Measurements from ENCODE around the gene SASH3.

SASH3 gene

DNA sequence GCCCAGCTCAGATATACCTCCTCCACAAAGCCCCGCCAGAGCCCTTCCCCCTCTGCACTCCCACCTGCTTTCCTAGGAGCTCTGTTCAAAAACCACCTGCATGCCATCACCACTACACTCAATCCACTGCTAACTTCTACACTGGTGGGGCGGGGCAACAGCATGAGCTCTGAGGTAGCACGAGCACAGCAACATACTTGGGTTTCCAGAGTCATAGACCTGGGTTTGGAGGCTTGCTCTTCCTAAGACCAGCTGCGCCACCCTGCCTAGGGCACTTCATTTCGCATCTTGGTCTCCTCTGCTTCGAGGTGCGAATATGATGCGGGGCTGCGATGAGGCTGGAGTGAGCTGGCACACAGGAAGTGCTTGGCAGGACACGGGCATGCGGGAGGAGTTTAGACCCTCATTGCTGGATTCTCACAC, 3.6 kb downstream of the SASH3 start:
- no peak for DNase-seq (ENCODE audit: low read depth in 3 of 3)

DNA sequence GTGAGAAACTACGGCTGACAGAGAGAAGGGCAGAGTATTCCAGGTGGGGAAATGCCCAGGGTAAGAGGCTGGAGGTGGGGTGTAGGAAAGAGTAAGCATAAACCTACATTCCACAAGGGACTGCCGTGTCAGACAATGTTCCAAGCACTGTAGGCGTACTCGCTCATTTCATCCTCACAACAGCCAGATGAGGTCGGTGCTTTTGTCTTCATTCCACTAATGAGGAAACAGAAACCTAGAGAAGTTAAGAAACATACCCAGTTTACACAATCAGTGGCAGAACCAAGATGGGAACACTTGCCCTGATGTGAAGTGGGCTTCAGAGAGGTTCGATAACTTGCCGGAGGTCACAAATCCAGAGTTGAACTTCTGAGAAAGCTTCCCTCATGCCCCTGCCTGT, 4.6 kb downstream of the SASH3 start:
- DNase-seq (ENCODE audit: low read depth in 3 of 3): no peak

DNA sequence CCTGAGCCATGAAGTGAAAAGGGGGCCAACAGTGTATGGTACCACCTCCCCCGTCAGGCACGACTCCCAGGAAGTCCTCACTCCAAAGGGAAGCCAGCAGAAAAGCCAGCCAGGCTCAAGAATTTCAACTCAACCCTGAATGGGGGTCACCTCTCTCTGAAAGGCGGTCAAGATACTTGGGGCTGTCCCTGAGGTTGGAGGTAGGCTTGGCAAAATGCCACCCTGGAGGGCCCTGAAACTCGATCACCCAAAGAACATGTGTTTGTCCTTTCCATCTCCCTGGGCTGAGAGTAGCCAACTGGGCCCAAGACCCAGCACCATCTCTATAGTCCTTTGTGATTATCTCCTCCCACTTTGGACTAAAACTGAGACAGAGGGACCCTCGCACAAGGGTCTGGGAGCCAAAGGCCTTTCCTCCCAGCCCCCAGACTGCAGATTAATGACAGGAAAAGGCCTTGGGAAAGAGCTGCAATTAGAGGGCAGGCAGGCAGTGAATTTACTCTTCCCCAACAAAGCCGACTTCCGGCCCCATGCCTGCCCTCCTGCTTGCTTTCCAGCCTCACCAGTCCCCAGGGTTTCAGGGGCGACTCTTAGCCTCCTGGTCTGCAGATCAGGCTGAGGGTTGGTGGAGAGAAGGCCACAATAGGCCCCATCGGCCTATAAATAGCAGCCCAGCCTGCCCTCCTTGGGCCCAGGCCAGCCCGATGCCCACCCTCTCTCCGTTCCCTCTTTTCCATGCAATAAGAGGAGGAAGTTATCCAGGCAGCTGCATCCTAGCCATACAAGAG, 5.6 kb downstream of the SASH3 start:
- no peak for DNase-seq (ENCODE audit: low read depth in 3 of 3)

DNA sequence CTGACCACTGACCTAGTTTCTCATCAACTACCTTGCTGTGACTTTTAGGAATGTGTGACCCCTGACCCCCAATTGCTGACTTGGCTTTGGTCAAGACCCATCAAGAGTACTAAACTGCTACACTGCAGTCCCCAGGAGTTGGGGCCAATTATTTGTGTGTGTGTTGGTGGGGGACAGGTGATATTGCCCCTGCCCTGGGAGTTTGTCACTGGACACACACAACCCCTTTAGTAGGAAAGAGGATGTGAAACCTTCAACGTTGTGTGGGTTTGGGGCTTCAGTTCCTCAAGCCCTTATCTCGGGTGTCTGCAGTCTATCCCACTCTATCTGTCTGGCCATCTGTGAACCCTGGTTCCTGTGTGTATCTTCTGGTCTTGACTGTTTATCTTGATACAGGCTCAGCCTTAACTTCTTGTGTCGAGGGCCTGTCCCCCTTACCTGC, 6.5 kb downstream of the SASH3 start:
- DNase-seq (ENCODE audit: low read depth in 3 of 3): no peak

DNA sequence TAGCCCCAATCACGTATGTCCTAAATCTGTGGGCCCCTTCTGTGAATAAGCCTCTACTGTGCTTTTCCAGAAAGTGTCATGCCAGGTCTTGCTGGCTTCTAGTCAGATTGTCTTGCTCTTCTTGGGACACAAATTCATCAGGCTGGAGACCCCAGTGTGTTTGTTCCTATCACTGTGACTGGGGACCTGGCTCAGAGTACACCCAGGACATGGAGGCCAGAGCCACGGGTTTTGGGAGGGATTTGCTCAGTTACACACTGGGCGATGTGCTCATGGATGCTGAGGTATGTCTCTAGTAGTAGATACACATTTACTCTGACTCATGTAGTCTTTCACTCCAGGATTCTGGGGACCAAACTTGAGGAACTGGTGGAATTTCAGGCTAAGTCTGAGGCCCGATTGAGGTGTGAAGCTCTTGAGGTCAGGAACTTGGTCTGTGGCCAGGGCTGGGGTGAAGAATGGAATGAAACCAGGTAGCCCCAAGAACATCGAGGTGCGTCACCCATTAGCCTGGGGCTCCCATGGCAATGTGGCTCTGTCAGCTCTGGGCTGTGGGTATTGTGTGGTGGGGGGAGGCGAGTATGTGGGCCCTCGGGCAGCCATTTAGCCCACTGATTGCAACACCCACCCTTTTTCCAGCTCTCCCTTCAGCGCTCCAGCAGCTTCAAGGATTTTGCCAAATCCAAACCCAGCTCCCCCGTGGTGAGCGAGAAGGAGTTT, 7.7 kb downstream of the SASH3 start:
- no peak for DNase-seq (ENCODE audit: low read depth in 3 of 3)

DNA sequence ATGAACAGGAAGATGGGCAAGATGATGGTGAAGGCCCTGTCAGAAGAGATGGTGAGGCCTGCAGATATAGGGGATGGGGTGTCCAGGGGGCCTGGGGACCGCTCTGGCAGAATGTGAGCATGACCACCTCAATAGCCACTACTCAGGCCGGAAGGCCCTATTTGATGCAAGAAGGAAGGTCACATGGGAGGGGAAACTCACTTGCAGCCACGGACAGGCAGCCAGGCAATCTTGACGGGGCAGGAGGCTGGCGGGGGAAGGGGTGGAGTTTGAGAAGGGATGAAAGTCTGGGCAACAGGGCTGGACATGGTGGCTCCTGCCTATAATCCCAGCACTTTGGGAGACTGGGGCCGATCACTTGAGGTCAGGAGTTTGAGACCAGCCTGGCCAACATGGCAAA, 8.8 kb downstream of the SASH3 start:
- DNase-seq (ENCODE audit: low read depth in 3 of 3): no peak

DNA sequence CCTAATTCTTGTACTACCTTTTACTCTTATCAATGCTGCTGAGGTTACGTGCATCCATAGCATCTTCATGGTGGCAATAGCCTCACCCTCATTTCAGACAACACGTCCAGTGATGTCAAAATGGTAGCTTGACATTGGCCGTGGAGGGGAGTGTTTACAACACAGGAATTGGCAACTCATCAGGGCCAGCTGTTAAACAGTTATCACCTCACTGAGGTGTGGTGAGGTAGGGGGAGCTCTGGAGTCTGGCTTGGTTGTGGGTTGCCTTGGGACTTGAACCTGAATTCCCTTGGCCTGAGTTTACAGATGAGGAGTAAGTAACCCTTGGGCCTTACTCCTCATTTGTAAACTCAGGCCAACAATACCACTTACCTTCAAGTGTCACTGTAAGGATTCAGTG, 10.4 kb downstream of the SASH3 start:
- DNase-seq (ENCODE audit: low read depth in 3 of 3): no peak

DNA sequence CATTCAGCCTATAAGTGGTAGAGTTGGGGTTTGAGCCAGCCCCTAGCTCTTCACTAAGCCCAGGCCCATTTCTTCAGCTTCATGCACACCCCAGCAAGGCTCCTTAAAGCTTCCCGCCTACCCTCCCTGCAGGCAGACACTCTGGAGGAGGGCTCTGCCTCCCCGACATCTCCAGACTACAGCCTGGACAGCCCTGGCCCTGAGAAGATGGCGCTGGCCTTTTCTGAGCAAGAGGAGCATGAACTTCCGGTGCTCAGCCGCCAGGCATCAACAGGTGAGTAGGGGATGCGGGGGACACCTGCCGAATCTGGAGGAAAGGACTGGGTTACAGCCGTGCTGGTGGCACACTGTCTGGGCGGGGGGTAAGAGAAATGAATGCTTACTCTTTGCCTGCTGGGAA, 11.1 kb downstream of the SASH3 start:
- no peak for DNase-seq (ENCODE audit: low read depth in 3 of 3)

DNA sequence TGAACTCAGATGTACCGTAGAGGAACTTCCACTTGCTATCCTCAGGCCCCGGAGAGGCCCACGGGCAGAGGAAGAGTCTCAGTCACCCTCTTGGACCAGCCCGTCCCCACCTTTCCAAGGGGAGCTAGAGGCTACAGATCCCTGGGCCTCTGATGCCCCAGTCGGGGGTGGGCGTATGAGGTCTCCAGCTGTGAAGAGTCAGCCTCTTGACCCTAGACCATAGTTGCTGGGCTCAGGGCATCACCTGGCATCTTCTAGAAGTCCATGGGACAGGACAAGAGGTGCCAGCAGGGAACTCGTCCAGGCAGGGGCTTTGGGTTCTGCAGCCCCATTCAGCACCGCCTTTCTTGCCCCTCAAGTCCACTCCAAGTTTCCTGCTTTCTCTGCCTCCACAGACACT, 11.6 kb downstream of the SASH3 start:
- no peak for DNase-seq (ENCODE audit: low read depth in 3 of 3)

DNA sequence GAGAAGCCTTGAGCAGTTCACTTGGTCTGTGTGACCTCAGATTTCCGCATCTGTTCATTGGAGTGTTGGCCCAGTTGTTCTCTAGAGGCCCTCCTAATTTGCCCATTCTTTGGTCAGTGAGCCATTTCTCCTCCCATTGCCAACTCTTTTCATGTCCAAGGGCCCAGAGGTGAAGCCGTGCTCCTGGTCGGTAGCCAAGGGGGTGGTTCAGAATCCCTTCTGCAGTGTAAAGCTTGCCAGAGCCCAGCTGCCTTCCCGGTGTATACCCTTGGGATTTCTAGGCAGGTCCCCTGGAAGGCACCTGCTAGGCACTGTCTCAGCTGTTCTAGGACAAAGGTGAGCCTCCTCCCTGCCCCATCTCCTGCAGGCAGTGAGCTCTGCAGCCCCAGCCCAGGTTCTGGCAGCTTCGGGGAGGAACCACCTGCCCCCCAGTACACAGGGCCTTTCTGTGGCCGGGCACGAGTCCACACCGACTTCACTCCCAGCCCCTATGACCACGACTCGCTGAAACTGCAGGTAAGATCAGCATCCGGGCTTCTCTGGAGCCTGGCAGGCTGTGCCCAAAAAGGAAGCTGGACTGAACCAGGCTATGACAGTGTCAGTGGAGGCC, 12.3 kb downstream of the SASH3 start:
- DNase-seq (ENCODE audit: low read depth in 3 of 3): no peak

DNA sequence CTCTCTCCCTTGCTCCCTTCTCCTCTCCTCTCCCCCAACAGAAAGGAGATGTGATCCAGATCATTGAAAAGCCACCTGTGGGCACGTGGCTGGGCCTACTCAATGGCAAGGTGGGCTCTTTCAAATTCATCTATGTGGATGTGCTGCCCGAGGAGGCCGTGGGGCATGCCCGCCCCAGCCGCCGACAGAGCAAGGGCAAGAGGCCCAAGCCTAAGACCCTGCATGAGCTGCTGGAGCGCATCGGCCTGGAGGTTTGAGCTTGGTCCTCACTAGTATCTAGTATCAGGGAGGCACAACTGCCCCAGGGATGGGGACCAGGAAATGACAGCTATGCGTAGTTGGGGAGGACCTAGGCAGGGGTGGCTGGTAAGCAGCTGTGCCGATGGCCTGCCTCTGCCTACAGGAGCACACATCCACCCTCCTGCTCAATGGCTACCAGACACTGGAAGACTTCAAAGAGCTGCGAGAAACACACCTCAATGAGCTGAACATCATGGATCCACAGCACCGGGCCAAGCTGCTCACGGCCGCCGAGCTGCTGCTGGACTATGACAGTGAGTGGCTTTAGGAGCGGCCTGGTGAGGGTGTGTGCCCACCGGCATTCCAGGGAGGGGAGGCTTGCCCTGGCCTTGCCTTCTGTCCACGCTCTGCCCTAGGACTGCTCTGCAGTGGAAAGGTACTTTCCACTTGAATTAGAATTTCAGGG, 13.0 kb downstream of the SASH3 start:
- DNase-seq (ENCODE audit: low read depth in 3 of 3): no peak

DNA sequence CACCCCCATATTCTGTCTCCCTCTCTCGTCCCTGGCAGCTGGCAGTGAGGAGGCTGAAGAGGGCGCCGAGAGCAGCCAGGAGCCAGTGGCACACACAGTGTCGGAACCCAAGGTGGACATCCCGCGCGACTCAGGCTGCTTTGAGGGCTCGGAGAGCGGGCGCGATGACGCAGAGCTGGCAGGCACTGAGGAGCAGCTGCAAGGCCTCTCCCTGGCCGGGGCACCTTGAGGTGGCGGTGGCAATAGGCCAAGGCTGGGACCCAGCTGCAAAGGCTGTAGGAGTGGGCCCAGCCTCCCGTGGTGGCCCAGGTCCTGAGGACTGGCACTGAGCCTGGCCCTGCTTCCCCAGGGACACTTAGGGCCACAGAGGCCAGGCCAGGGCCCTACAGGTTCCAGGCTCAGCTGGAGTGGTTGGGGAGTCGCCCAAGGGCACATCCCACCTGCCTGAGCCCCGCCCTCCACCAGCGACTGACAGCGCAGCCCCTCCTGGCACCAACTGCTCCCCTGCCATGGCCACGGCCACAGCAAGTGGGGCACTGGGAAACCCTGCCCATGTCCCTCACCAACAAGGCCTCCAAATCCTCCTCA, 13.9 kb downstream of the SASH3 start:
- no peak for DNase-seq (ENCODE audit: low read depth in 3 of 3)

DNA sequence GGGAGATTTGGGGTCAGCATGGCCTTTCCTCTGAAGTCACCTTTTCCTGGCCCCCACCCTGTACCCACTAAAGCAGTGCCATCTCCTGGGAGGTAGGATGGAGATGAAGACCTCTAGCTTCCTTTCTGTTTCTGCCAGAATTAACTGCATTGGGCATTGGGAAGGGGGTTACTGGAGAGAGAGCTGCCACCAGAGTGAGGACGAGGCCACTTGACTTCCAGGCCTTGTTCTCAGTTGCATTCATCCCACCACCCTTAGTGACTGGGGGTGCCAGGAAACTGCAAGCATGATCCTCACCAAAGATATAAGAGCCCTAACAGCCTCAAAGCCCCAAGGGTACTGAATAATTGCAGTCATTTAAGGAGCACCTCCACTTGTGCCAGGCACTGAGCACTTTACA, 15.8 kb downstream of the SASH3 start:
- DNase-seq (ENCODE audit: low read depth in 3 of 3): no peak

DNA sequence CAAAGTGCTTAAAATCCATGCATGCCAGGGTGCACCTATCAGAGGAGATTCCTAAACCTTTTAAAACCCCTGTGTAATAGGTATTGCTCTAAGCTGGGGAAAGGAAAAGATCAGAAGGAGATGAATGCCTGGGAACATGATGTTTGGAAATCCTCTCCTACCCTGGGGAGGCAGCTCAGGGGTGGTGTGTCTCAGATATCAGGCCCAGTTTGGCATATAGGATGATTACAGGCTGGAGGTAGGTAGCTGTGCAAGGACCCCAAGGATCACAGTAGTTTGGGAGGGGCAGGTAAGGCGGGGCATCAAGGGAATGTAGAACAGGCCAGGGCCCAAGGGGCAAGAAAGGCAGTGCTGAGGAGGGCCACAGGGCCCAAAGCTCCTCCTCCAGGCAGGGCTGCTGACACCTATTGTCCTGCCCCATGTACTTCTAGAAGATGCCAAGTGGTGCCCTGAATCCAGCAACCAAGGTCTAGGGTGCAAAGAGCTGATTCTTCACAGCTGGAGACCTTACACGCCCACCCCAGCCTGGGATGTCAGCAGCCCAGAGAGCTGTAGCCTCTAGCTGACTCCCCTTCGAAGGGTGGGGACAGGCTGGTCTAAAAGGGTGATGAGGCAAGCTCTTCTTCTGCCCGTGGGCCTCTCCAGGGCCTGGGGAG, 17.6 kb downstream of the SASH3 start:
- no peak for DNase-seq (ENCODE audit: low read depth in 3 of 3)

DNA sequence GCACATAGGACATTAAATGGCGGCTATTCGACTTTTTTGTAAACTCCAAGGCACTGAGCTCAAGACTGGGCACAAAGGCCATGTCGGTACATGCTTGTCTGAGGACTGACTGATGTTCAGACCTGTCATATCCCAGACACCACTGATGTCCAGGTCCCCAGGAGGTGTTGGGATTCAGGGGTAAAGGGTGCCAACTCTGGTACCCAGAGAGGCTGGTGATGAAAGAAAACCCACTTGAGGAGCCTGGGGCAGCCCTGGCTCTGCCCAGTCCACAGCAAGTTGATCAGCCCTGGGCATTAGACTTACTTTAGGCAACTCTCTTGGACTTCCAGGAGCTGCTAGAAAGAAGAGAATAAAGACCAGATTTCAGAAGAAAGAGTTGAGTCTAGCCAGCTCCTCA, 18.7 kb downstream of the SASH3 start:
- no peak for DNase-seq (ENCODE audit: low read depth in 3 of 3)

DNA sequence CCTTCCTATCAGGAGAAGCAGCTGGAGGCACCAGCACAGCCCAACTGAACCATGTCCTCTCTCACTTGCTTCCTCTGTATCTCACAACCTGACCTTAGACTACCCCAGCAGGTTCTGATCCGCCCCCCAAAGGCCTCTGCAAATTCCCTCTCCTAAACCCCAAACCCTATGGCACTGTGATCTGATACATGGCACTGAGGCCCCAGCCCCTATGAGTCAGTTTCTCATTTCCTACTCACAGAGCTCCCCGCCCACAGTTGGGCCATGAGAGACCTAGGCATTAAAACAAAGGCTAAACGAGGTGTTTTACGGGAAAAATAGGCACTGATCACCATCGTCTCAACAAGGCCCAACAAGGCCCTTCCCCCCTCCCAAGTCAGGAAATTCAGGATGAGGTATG, 19.1 kb downstream of the SASH3 start:
- DNase-seq (ENCODE audit: low read depth in 3 of 3): no peak

DNA sequence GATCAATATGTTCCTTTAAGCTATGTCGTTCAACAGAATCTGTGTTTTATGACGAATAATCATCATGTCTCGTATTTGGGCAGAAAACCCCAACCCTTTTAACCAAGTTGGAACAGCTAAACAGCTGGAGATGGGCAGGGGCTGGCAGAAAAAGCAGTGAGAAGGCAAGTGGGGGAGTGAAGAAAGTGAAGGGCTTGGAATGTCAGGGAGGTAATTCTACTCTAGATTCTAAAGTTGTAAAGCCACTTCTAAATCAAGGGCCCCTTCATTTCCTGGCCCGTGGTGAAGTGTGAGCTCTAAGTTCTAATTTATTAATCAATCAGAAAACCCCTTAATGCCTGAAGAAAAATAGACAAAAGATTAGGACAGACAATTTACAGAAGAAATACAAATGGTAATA, 20.4 kb downstream of the SASH3 start:
- no peak for DNase-seq (ENCODE audit: low read depth in 3 of 3)

DNA sequence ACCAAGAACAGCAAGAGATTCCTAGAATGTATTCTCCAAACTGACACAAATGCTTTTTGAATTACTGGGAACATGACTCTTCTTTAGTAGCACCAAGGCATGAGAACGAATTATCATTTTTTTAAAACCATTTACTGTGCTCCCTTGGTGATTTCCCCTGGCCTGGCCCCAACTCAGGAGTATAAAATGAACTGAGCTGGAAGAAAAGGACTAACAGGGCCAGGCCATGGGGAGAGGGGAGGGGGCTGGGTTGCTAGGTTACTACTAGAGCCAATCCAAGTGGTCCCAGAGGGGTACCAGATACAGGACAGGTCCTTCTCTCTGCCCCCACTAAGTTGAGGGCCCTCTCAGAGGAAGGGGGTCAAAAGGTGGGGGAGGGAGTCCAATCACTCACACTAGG, 23.1 kb downstream of the SASH3 start:
- no peak for DNase-seq (ENCODE audit: low read depth in 3 of 3)

DNA sequence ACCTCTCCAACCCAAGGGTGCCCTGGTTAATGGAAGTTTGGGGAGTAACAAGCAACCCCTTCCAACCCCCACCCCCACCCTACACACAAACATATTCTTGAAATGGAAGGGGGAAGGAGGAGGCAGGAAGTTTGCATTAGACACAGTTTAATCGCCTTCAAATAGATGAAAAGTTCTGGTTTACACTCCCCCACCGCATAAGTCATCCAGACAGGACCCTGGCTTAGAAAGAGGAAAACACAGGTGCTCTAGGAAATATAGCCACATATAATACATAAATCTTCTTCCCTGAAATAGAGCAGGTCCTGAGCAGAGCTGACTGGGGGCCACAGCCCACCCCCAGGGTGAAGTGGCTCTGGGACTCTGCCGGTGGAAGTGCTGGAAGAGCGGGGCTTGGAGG, 25.1 kb downstream of the SASH3 start:
- no peak for DNase-seq (ENCODE audit: low read depth in 3 of 3)

DNA sequence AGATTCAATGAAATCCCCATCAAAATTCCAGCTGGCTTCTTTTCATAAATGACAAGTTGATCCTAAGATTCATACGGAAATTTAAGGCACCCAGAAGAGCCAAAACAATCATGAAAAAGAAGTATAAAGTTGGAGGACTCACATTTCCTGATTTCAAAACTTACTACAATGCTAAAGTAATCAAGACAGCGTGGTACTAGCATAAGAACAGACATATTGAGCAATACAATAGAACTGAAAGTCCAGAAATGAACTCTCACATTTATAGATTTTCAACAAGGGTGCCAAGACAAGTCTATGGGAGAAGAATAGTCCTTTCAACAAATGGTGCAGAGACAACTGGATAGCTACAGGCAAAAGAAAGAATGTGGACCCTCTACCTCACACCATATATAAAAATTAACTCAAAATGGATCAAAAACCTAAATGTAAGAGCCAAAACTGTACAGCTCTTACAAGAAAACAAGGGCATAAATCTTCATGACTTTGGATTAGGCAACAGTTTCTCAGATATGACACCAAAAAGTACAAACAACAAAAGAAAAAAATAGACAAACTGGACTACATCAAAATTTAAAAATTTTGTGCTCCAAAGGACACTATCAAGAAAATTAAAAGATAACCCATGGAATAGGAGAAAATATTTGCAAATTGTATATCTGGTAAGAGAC, 28.5 kb downstream of the SASH3 start:
- DNase-seq (ENCODE audit: low read depth in 3 of 3): no peak

Data from stimulated activated CD4-positive, alpha-beta T cell treated with anti-CD3 and anti-CD28 coated beads, TNF-alpha, amount 100 ng/mL, for 48 hours (primary cell).